Fibroblast of villous mesenchyme (primary cell): ENCODE measurements around the gene COX14. TPM values are rescaled to one million over a fixed set of nuclear protein-coding genes. Genes with fewer than 3 reads are reported as not detected.

ENCODE experiments used
- DNase-seq: peaks from one replicate; pipeline ENCODE4 v3.0.0-alpha.2; 2010; ENCODE audit warnings: low read depth
- H3K4me3 ChIP-seq: 2 replicates; pipeline ENCODE4 v1.5.1; 2011; ENCODE audit warnings: low read depth, mild to moderate bottlenecking, low read length
- total RNA-seq: library from RNA; depleted of rRNA; stranded (reverse); fragments of >200 nt; gene quantifications from 2 replicates; pipeline ENCODE4 v1.2.3, GENCODE V29; 2012
- TF ChIP-seq, protein P1 (sequence below): IDR thresholded peaks from 2 replicates; pipeline ENCODE4 v1.5.1; 2012; ENCODE audit warnings: low read depth, mild to moderate bottlenecking, low read length; ENCODE audit not compliant: insufficient read depth

The COX14 gene
- total RNA-seq, 1 donor, result 36.7 TPM

DNA sequence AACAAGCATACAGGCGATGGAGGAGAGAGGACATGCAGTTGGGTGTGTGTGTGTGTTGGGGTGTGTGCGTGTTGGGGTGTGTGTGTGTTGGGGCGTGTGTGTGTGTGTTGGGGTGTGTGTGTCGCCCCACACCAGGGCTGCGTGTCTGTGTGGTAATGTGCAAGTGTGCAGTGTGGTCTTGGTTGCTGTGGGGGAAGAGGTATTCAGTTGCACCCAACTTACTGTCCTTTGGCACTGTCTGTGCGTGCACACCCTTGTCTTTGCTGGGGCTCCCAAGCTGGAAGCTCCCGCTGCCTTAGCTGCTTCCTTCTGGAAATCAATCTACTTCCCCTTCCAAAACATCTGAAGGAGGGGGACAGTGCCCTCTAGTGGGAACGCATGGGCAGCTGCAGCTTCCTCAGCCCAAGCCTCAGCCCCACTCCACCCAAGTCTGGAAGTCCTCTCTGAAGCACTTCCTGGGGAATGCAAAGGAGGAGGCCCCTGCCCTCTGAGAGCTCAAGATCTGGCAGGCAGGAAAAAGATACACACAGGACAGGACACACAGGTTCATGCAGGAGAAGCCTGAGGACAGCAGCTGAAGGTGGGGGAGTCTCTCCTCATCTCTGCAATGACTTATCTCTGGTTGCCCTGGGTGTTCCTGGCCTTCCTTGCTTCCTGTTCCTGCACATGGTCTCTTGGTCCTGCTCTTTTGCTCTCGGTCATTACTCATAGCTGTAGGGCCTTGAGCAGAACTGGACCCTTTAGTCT, 41.5 kb upstream of the COX14 start:
- TF ChIP-seq, protein P1, sequence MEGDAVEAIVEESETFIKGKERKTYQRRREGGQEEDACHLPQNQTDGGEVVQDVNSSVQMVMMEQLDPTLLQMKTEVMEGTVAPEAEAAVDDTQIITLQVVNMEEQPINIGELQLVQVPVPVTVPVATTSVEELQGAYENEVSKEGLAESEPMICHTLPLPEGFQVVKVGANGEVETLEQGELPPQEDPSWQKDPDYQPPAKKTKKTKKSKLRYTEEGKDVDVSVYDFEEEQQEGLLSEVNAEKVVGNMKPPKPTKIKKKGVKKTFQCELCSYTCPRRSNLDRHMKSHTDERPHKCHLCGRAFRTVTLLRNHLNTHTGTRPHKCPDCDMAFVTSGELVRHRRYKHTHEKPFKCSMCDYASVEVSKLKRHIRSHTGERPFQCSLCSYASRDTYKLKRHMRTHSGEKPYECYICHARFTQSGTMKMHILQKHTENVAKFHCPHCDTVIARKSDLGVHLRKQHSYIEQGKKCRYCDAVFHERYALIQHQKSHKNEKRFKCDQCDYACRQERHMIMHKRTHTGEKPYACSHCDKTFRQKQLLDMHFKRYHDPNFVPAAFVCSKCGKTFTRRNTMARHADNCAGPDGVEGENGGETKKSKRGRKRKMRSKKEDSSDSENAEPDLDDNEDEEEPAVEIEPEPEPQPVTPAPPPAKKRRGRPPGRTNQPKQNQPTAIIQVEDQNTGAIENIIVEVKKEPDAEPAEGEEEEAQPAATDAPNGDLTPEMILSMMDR, result peak; percentile 94
- H3K4me3 ChIP-seq, result no peak overlapping the region
- peak; percentile 90 for DNase-seq

DNA sequence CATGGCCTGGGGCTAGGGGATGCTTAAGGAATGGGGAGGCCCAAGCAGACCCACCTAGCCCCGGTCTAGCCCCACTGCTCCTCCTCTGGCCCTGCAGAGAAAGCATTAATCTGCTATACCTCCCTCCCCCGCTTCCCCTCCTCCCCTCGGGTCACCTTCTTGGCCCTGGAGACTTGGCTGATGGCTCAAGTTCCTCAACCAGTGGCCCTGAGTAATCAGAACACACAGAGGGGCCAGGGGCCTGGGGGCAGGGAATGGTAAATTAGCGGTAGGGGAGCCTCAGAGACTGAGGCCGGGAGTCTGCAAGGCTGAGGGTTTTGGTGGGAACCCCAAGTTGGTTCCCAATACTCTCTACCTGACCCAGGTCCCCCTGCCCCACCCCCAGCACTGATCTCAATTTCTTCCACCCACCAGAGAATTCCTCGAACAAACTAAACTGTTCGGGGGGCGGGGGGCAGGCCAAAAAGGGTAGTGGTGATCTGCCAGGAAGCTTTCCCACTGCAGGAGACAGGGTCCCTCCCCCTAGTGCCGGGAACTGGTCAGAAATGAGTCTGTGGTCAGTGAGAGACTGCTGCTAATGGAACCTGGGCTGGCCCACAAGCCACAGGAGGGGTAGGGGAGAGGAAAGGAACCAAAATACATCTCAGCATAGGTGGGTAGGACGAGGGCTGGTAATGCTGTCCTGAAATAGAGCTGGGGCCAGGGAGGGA, 39.7 kb upstream of the COX14 start:
- no peak for DNase-seq

DNA sequence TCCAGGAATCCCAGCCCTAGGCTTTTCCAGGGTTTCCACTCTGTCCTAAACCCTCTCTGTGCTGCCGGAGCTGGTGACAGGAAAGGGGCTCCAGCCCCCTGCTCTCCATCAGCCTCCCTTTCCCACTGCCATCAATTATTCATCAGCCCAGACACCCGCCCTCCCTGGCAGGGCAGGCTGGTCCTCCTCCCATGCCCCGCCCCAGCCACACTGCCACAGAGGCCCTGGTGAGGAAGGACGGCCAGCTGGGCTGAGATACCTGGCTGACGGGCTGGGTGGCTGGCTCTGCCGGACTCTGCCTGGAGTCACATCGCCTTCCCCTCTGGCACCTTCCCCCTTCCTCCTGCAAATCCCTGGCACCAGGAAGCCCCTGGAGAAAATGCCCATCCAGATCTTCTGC, 38.8 kb upstream of the COX14 start:
- no peak for DNase-seq
- no peak overlapping the region for H3K4me3 ChIP-seq

More for the DNA sequence above, 39.7 kb upstream of the COX14 start:
- TF ChIP-seq, protein P1, result no peak
- no peak overlapping the region for H3K4me3 ChIP-seq

DNA sequence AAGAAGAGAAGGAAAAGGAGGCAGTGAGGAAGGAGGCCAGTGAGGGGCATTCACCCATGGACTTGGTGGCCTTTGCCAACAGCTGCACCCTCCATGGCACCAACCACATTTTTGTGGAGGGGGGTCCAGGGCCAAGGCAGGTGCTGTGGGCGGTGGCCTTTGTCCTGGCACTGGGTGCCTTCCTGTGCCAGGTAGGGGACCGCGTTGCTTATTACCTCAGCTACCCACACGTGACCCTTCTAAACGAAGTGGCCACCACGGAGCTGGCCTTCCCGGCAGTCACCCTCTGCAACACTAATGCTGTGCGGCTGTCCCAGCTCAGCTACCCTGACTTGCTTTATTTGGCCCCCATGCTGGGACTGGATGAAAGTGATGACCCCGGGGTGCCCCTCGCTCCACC, 38.3 kb upstream of the COX14 start:
- no peak overlapping the region for H3K4me3 ChIP-seq
- TF ChIP-seq, protein P1, result no peak
- DNase-seq, result no peak

More for the DNA sequence above, 38.8 kb upstream of the COX14 start:
- TF ChIP-seq, protein P1, result no peak

DNA sequence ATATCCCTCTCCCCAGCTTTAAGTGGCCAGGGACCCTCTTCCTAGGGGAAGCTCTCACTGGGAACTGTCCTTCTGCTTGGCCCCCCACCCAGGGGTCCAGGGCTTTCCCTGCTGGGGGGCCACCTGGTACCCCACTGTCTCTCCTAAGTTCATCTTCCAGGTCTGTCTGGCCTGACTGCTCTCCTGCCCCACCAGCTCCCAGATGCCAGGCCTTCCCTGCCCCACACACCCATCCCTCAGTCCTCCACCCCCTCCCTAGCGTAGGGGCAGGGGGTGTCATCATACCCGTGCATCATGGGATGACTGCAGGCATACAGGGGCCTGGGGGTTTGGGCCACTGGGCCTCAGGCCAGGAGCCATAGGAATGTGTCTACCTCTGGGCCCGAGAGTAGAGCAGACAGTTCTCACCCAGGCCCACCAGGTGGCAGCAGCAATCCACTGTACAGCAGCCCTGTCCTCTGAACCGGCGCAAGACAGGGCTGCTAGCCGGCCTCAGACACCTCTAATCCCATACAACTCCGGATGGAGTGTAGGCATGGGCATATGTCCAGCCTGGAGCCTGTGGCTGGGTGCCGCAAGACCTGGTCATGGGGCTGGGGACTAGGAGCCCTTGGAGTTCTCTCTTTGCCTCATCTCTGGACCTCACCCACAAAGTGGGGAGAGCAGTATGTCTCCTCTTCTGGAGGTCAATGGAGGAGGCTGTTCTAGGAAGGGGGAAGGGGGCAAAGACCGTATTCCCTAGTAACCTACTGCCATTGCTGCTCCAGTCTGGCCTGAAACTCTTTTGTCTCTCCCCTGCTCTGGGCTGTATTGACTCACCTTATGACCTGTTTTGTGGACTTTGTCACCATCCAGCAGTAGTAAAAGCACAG, 36.9 kb upstream of the COX14 start:
- peak; percentile 89 for DNase-seq
- H3K4me3 ChIP-seq, result no peak overlapping the region
- TF ChIP-seq, protein P1, result peak; percentile 94

DNA sequence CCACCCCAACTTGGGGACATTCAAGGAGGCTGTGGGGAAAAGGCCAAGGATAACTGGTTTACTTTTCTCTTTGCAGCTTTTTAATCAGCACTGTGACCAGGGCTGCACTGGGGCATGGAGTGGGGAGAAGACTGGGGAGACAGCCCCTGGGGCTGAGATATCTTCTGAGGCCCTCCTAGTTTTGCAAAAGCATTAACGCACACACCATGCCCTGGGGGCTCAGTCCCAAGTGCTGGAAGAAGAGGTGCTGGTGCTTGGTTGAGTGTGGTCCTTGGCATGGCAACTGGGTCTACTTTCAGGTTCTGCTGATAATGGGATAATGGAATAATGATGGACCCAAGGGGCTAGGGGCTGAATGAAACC, 36.2 kb upstream of the COX14 start:
- no peak for DNase-seq
- H3K4me3 ChIP-seq, result no peak overlapping the region
- TF ChIP-seq, protein P1, result no peak
